A549 treated with ZK216348 at 1 μM for 4 hours (cell line): Measurements from ENCODE around the gene GRID1. TPM values are rescaled to one million over a fixed set of nuclear protein-coding genes. Genes with fewer than 3 reads are reported as not detected.

Source experiments
- total RNA-seq: library from RNA; stranded (reverse); fragments of 200-300 nt; extraction: Qiagen RNA extraction; gene quantifications from 5 replicates; pipeline ENCODE4 v1.2.3, GENCODE V29; 2022; ENCODE audit warnings: low read depth

GRID1 gene
- total RNA-seq, result 0.11 to 0.41 TPM (median 0.20 TPM) in 4 of 5 replicates, not detected in the other

GRCh38 chr10:86366033-86366901, at the start of gene GRID1:
Gene GRID1, minus strand, starts transcription at chr10:86366795.

Other genes starting within 250 kb of the GRID1 start
- gene WAPL, start 155.0 kb upstream of the GRID1 start, total RNA-seq, result 13.0 to 17.8 TPM (median 14.6 TPM) in 5 replicates